ENCODE results near the gene ITPR2. TPM values are rescaled to one million over a fixed set of nuclear protein-coding genes. Genes with fewer than 3 reads are reported as not detected.

ITPR2 gene
- total RNA-seq, 4 donors from 2014 or later = 42.8 to 62.5 (median 52.1) TPM

- no peak for DNase-seq (ENCODE audit: low spot score in 2 of 2)
- WGBS, 2 donors = 70 to 77% methylated on average over 6 of the region's 6 CpGs
- no peak for TF ChIP-seq POLR2A (IDR thresholded peaks at IDR 0.05)
- no peak for TF ChIP-seq CTCF (IDR thresholded peaks at IDR 0.05)
- H3K4me3 ChIP-seq (ENCODE audit: low read depth, poor library complexity, severe bottlenecking) = no peak overlapping the region
- intact Hi-C loops (cut with DNase I; ENCODE audit: low total_unique reads) = no loop called here
Observed at GRCh38 chr12:26425587-26426260, 407.3 kb downstream of the ITPR2 start.

GRCh38 chr12:26422839-26423398 is 410.1 kb downstream of the ITPR2 start:
- no peak overlapping the region for H3K4me3 ChIP-seq (ENCODE audit: low read depth, poor library complexity, severe bottlenecking)
- no peak for TF ChIP-seq CTCF (IDR thresholded peaks at IDR 0.05)
- TF ChIP-seq POLR2A (IDR thresholded peaks at IDR 0.05) = no peak
- DNase-seq (ENCODE audit: low spot score in 2 of 2) = no peak
- intact Hi-C loops (cut with DNase I; ENCODE audit: low total_unique reads) = no loop called here
- 90 to 94% methylated on average over 3 of the region's 3 CpGs for WGBS, 2 donors

- no peak overlapping the region for H3K4me3 ChIP-seq (ENCODE audit: low read depth, poor library complexity, severe bottlenecking)
- DNase-seq (ENCODE audit: low spot score in 2 of 2) = no peak
- intact Hi-C loops (cut with DNase I; ENCODE audit: low total_unique reads) = no loop called here
- no peak for TF ChIP-seq POLR2A (IDR thresholded peaks at IDR 0.05)
- TF ChIP-seq CTCF (IDR thresholded peaks at IDR 0.05) = no peak
- 82 to 89% methylated on average over 3 of the region's 3 CpGs for WGBS, 2 donors
Observed at GRCh38 chr12:26416550-26416949, 416.4 kb downstream of the ITPR2 start.

DNA sequence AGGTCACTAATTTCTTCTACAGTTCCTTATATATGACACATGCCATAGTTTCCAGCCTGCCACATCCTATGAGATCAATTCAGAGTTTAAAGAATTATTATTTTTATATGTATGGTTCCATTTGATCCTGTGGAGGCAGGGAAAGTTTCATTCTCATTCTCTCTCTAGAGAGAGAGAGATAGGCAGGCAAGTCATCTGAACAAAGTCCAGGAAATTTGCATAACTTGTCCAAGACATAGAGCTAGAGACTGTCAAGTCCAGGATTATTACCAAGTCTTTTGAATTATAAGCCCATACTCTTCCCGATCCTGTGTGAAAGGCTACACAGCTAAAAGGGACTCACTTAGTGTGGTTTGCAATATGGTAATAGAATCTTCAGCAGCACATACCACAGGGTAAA is 422.3 kb downstream of the ITPR2 start:
- intact Hi-C loops (cut with DNase I; ENCODE audit: low total_unique reads) = no loop called here
- WGBS, 2 donors = 85 to 90% methylated on average over 1 of the region's 1 CpG

DNA sequence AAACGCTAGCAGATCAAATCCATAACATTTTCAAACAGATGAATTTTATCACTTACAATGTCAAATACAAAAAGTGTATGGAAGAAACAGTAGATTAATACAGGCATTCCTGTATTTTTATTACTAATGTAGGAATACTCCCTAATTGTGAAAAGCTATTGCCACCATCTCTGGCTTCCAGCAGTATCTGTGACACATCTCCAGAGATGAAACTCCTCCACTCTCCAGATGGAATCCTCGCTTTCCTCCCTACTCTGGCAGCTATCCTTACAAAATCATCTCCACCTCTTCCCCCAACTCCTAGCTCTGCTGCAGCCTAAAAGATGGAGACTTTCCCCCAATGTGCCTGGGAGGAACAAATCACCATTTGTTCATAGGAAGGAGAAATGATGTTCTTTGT is 426.2 kb downstream of the ITPR2 start:
- WGBS, 2 donors = 84 to 89% methylated on average over 2 of the region's 2 CpGs
- intact Hi-C loops (cut with DNase I; ENCODE audit: low total_unique reads) = loop anchor here (10.0 kb wide), 1 partner anchor 312 kb away; no protein-coding TSS in a partner anchor
- TF ChIP-seq CTCF (IDR thresholded peaks at IDR 0.05) = no peak
- TF ChIP-seq POLR2A (IDR thresholded peaks at IDR 0.05) = no peak
- H3K4me3 ChIP-seq (ENCODE audit: low read depth, poor library complexity, severe bottlenecking) = no peak overlapping the region
- DNase-seq (ENCODE audit: low spot score in 2 of 2) = no peak

More for the DNA sequence above, 422.3 kb downstream of the ITPR2 start:
- TF ChIP-seq POLR2A (IDR thresholded peaks at IDR 0.05) (no peak), CTCF (IDR thresholded peaks at IDR 0.05) (no peak)
- H3K4me3 ChIP-seq (ENCODE audit: low read depth, poor library complexity, severe bottlenecking) = no peak overlapping the region
- DNase-seq (ENCODE audit: low spot score in 2 of 2) = no peak

Measured in lower leg skin (tissue), 4 donors.